DND-41 (cell line): ENCODE results near the gene PLPPR2.

ENCODE experiments used
- EZH2 ChIP-seq: IDR thresholded peaks from 3 replicates; pipeline ENCODE4 v1.6.1; 2012; ENCODE audit warnings: borderline replicate concordance, low read depth, mild to moderate bottlenecking, moderate library complexity, low read length, inconsistent platforms; ENCODE audit not compliant: severe bottlenecking
- TF ChIP-seq, protein P1 (sequence below): IDR thresholded peaks from 2 replicates; pipeline ENCODE4 v1.5.1; 2012; ENCODE audit warnings: borderline replicate concordance, low read length, moderate library complexity, mild to moderate bottlenecking; ENCODE audit not compliant: poor library complexity, severe bottlenecking; ENCODE audit errors: extremely low read depth

GRCh38 chr19:11324079-11324661 is 31.1 kb upstream of the PLPPR2 start:
- TF ChIP-seq, protein P1, sequence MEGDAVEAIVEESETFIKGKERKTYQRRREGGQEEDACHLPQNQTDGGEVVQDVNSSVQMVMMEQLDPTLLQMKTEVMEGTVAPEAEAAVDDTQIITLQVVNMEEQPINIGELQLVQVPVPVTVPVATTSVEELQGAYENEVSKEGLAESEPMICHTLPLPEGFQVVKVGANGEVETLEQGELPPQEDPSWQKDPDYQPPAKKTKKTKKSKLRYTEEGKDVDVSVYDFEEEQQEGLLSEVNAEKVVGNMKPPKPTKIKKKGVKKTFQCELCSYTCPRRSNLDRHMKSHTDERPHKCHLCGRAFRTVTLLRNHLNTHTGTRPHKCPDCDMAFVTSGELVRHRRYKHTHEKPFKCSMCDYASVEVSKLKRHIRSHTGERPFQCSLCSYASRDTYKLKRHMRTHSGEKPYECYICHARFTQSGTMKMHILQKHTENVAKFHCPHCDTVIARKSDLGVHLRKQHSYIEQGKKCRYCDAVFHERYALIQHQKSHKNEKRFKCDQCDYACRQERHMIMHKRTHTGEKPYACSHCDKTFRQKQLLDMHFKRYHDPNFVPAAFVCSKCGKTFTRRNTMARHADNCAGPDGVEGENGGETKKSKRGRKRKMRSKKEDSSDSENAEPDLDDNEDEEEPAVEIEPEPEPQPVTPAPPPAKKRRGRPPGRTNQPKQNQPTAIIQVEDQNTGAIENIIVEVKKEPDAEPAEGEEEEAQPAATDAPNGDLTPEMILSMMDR: no peak
- no peak for TF ChIP-seq EZH2
